Karpas-422 (cell line): Measurements from ENCODE around the gene TMEM101. TPM values are rescaled to one million over a fixed set of nuclear protein-coding genes. Genes with fewer than 3 reads are reported as not detected.
"Not testable (repeated sequence)": the region's sequence is repeated elsewhere in the genome, so short reads cannot be mapped to it uniquely, and the experiment has no call there.

Source experiments
- DNase-seq: peaks from one replicate; pipeline ENCODE4 v3.0.0-alpha.2; 2015
- H2AFZ ChIP-seq: fragments of 200-600 bp; sonication (generic); 2 replicates; pipeline ENCODE4 v1.6.1; 2014; ENCODE audit warnings: antibody characterized with exemption, low read length, mixed read lengths
- H3K27ac ChIP-seq: fragments of 200-600 bp; sonication (generic); 2 replicates; pipeline ENCODE4 v1.5.1; 2014; ENCODE audit warnings: mild to moderate bottlenecking, low read length, moderate library complexity
- H3K27me3 ChIP-seq: fragments of 200-600 bp; sonication (generic); 2 replicates; pipeline ENCODE4 v1.6.1; 2014; ENCODE audit warnings: low read length, mixed read lengths
- H3K36me3 ChIP-seq: fragments of 200-600 bp; sonication (generic); 2 replicates; pipeline ENCODE4 v1.6.1; 2014; ENCODE audit warnings: low read length, mixed read lengths; ENCODE audit not compliant: insufficient read depth
- H3K4me1 ChIP-seq: fragments of 200-600 bp; sonication (generic); 2 replicates; pipeline ENCODE4 v1.6.1; 2014; ENCODE audit warnings: mild to moderate bottlenecking, low read length, mixed read lengths
- H3K4me2 ChIP-seq: fragments of 200-600 bp; sonication (generic); 2 replicates; pipeline ENCODE4 v1.6.1; 2014; ENCODE audit warnings: low read length, low read depth, mild to moderate bottlenecking; ENCODE audit not compliant: poor library complexity, severe bottlenecking
- H3K4me3 ChIP-seq: fragments of 200-600 bp; sonication (generic); 2 replicates; pipeline ENCODE4 v1.5.1; 2014; ENCODE audit warnings: mild to moderate bottlenecking, antibody characterized with exemption, low read length, mixed read lengths
- H3K79me2 ChIP-seq: fragments of 200-600 bp; sonication (generic); 2 replicates; pipeline ENCODE4 v1.6.1; 2014; ENCODE audit warnings: mild to moderate bottlenecking, low read length, mixed read lengths
- H3K9ac ChIP-seq: fragments of 200-600 bp; sonication (generic); 2 replicates; pipeline ENCODE4 v1.6.0; 2014; ENCODE audit warnings: low read length
- H3K9me2 ChIP-seq: fragments of 200-600 bp; sonication (generic), shearing (Covaris generic); replicated peaks from 2 replicates; pipeline ENCODE4 v1.6.0; 2014; ENCODE audit warnings: mild to moderate bottlenecking, low read length, moderate library complexity; ENCODE audit not compliant: insufficient read depth
- H3K9me3 ChIP-seq: fragments of 300-700, 200-600 bp; sonication (generic); 2 replicates; pipeline ENCODE4 v1.6.1; 2014; ENCODE audit warnings: low read length, mixed read lengths
- H4K20me1 ChIP-seq: fragments of 200-600 bp; sonication (generic); 2 replicates; pipeline ENCODE4 v1.6.1; 2014; ENCODE audit warnings: mild to moderate bottlenecking, antibody characterized with exemption, low read length, low read depth; ENCODE audit not compliant: insufficient read depth
- total RNA-seq: library from RNA; depleted of rRNA; stranded (reverse); fragments of >200 nt; shearing (Covaris generic); gene quantifications from 2 replicates; pipeline ENCODE4 v1.2.3, GENCODE V29; 2014; ENCODE audit warnings: low replicate concordance

TMEM101 gene
- total RNA-seq, 1 experiment from 2014 or later, result 26.6 TPM

- Histone ChIP-seq H3K79me2 (no peaks in the 10 kb centered on the region), H3K27ac (no peak overlapping the region), H3K9me2 (no peaks in the 10 kb centered on the region), H2AFZ (no peak overlapping the region), H3K9ac (no peak overlapping the region), H4K20me1 (no peaks in the 10 kb centered on the region), H3K36me3 (no peaks in the 10 kb centered on the region), H3K4me3 (no peak overlapping the region), H3K27me3 (no peaks in the 10 kb centered on the region), H3K4me2 (no peak overlapping the region), H3K9me3 (no peaks in the 10 kb centered on the region), H3K4me1 (no peaks in the 10 kb centered on the region)
- no peak for DNase-seq
Measured at GRCh38 chr17:44000871-44001460, 13.8 kb downstream of the TMEM101 start.

- Histone ChIP-seq H3K9me2 (no peaks in the 10 kb centered on the region), H3K27ac (no peak overlapping the region), H3K4me2 (no peak overlapping the region), H3K9ac (no peak overlapping the region), H2AFZ (no peak overlapping the region), H3K79me2 (no peaks in the 10 kb centered on the region), H4K20me1 (no peaks in the 10 kb centered on the region), H3K4me1 (no peaks in the 10 kb centered on the region), H3K4me3 (no peak overlapping the region), H3K9me3 (no peaks in the 10 kb centered on the region), H3K27me3 (no peaks in the 10 kb centered on the region), H3K36me3 (no peaks in the 10 kb centered on the region)
- no peak for DNase-seq
Measured at GRCh38 chr17:44000141-44000860, 14.5 kb downstream of the TMEM101 start.

- no peak overlapping the region for H3K4me3 ChIP-seq
- H4K20me1 ChIP-seq, result no peaks in the 10 kb centered on the region
- H3K79me2 ChIP-seq, result no peaks in the 10 kb centered on the region
- no peak overlapping the region for H3K4me2 ChIP-seq
- H3K9me2 ChIP-seq, result no peaks in the 10 kb centered on the region
- H2AFZ ChIP-seq, result no peak overlapping the region
- no peaks in the 10 kb centered on the region for H3K9me3 ChIP-seq
- no peak overlapping the region for H3K27ac ChIP-seq
- H3K36me3 ChIP-seq, result no peaks in the 10 kb centered on the region
- H3K27me3 ChIP-seq, result no peaks in the 10 kb centered on the region
- DNase-seq, result no peak
- H3K9ac ChIP-seq, result no peak overlapping the region
- peaks cover 6% of the 10 kb centered on the region for H3K4me1 ChIP-seq
Measured at GRCh38 chr17:43999024-43999423, 15.7 kb downstream of the TMEM101 start.

GRCh38 chr17:43998552-43998951 is 16.2 kb downstream of the TMEM101 start:
- Histone ChIP-seq H3K4me1 (peaks cover 6% of the 10 kb centered on the region), H4K20me1 (no peaks in the 10 kb centered on the region), H3K79me2 (no peaks in the 10 kb centered on the region), H3K9me2 (no peaks in the 10 kb centered on the region), H3K4me3 (no peak overlapping the region), H3K27me3 (no peaks in the 10 kb centered on the region), H3K4me2 (no peak overlapping the region), H3K27ac (no peak overlapping the region), H2AFZ (no peak overlapping the region), H3K9me3 (no peaks in the 10 kb centered on the region), H3K9ac (no peak overlapping the region), H3K36me3 (no peaks in the 10 kb centered on the region)
- DNase-seq, result no peak

DNA sequence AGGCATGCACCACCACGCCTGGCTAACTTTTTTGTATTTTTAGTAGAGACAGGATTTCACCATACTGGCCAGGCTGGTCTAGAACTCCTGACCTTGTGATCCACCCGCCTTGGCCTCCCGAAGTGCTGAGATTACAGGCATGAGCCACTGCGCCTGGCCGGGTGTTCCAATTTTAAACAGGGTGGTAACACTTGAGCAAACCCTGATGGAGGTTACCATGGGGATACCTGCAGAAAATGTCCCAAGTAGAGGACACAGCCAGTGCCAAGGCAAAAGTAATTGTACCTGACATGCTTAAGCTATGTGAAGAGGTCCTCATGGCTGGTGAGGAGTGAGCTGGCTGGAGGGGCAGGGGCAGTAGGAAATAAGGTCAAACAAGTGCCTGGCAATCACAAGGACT is 17.6 kb downstream of the TMEM101 start:
- not testable (repeated sequence) for H3K9me2 ChIP-seq, H3K4me1 ChIP-seq, H3K9me3 ChIP-seq, H4K20me1 ChIP-seq, H3K4me2 ChIP-seq, H3K36me3 ChIP-seq, H3K27ac ChIP-seq, H3K4me3 ChIP-seq, H3K9ac ChIP-seq, DNase-seq, H3K27me3 ChIP-seq, H3K79me2 ChIP-seq, H2AFZ ChIP-seq

DNA sequence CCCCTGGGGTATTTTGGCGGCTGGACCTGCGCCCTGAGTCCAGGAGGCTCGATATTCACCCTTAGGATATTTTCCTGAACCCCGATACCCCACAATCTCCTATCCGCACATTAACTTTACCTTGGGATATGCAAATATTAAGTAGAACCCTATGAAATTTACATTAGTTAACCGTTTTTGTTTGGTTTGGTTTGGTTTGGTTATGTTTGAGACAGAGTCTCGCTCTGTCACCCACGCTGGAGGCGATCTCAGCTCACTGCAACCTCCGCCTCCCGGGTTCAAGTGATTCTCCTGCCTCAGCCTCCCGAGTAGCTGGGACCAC is 19.7 kb downstream of the TMEM101 start:
- Histone ChIP-seq H3K4me2 (peak overlapping the region; percentile 42), H3K9ac (no peak overlapping the region; the same call in 1 of the 2 replicates), H3K9me3 (no peaks in the 10 kb centered on the region), H4K20me1 (no peaks in the 10 kb centered on the region), H3K36me3 (no peaks in the 10 kb centered on the region), H3K4me3 (no peak overlapping the region), H3K4me1 (peaks cover 6% of the 10 kb centered on the region), H3K9me2 (no peaks in the 10 kb centered on the region), H3K27me3 (no peaks in the 10 kb centered on the region), H3K79me2 (no peaks in the 10 kb centered on the region), H2AFZ (no peak overlapping the region), H3K27ac (no peak overlapping the region)
- no peak for DNase-seq

GRCh38 chr17:43994272-43995149 is 20.3 kb downstream of the TMEM101 start:
- peak; percentile 86 for DNase-seq
- H3K4me1 ChIP-seq, result peaks cover 6% of the 10 kb centered on the region
- H3K4me2 ChIP-seq, result peak overlapping the region; percentile 42
- H3K27me3 ChIP-seq, result no peaks in the 10 kb centered on the region
- no peaks in the 10 kb centered on the region for H3K9me3 ChIP-seq
- H3K4me3 ChIP-seq, result no peak overlapping the region
- no peaks in the 10 kb centered on the region for H3K9me2 ChIP-seq
- no peaks in the 10 kb centered on the region for H3K36me3 ChIP-seq
- H3K79me2 ChIP-seq, result no peaks in the 10 kb centered on the region
- no peaks in the 10 kb centered on the region for H4K20me1 ChIP-seq
- H3K9ac ChIP-seq, result peak overlapping the region; percentile 37; the same call in 1 of the 2 replicates
- no peak overlapping the region for H3K27ac ChIP-seq
- peak overlapping the region; percentile 50; the same call in 1 of the 2 replicates for H2AFZ ChIP-seq

- Histone ChIP-seq H3K4me2 (no peak overlapping the region), H3K36me3 (no peaks in the 10 kb centered on the region), H3K27me3 (no peaks in the 10 kb centered on the region), H3K79me2 (no peaks in the 10 kb centered on the region), H3K4me3 (no peak overlapping the region), H4K20me1 (no peaks in the 10 kb centered on the region), H3K9me2 (no peaks in the 10 kb centered on the region), H3K9ac (no peak overlapping the region), H3K9me3 (no peaks in the 10 kb centered on the region), H3K4me1 (peaks cover 6% of the 10 kb centered on the region), H2AFZ (no peak overlapping the region), H3K27ac (no peak overlapping the region)
- DNase-seq, result no peak
Measured at GRCh38 chr17:43992641-43993040, 22.1 kb downstream of the TMEM101 start.
